HG03025 (cell line): ENCODE measurements around the gene IRAK2.
A peak's percentile ranks its signal among the peaks of the same experiment; 100 is the strongest.
"Not testable (repeated sequence)": the region's sequence is repeated elsewhere in the genome, so short reads cannot be mapped to it uniquely, and the experiment has no call there.

Experiments
- ATAC-seq: cut with Tn5 transposase; IDR thresholded peaks from one replicate; pipeline ENCODE4 v1.9.1; 2021; ENCODE audit warnings: mild to moderate bottlenecking, moderate library complexity; ENCODE audit not compliant: unreplicated experiment, low FRiP score

IRAK2 gene

GRCh38 chr3:10248184-10248983, 83.7 kb downstream of the IRAK2 start, which contains the start of gene TATDN2:
Gene TATDN2, plus strand, starts transcription at chr3:10248459. Its CDS starts 742 bp downstream, at chr3:10249201.
- ATAC-seq = peak; percentile 93

GRCh38 chr3:10248984-10249748, 84.4 kb downstream of the IRAK2 start:
- ATAC-seq = no peak

- ATAC-seq = no peak
These were observed 85.1 kb downstream of the IRAK2 start for GRCh38 chr3:10249833-10250232.

GRCh38 chr3:10251006-10251405, 86.3 kb downstream of the IRAK2 start:
- ATAC-seq = no peak

GRCh38 chr3:10253731-10254130, 89.0 kb downstream of the IRAK2 start:
- ATAC-seq = no peak

- ATAC-seq = no peak
These were observed 91.1 kb downstream of the IRAK2 start for GRCh38 chr3:10255835-10256234.

- ATAC-seq = no peak
These were observed 94.3 kb downstream of the IRAK2 start for GRCh38 chr3:10259036-10259435.

GRCh38 chr3:10259798-10260197, 95.1 kb downstream of the IRAK2 start:
- no peak for ATAC-seq

- ATAC-seq = no peak
These were observed 95.5 kb downstream of the IRAK2 start for GRCh38 chr3:10260211-10260701.

- no peak for ATAC-seq
These were observed 97.3 kb downstream of the IRAK2 start for GRCh38 chr3:10262027-10262426.

- ATAC-seq = no peak
These were observed 99.1 kb downstream of the IRAK2 start for GRCh38 chr3:10263646-10264363.

GRCh38 chr3:10265833-10266232, 101.1 kb downstream of the IRAK2 start:
- no peak for ATAC-seq

- not testable (repeated sequence) for ATAC-seq
These were observed 102.2 kb downstream of the IRAK2 start for GRCh38 chr3:10266936-10267335.

GRCh38 chr3:10268116-10268515, 103.4 kb downstream of the IRAK2 start:
- ATAC-seq = no peak

- no peak for ATAC-seq
These were observed 104.2 kb downstream of the IRAK2 start for GRCh38 chr3:10268930-10269329.

- no peak for ATAC-seq
These were observed 104.7 kb downstream of the IRAK2 start for GRCh38 chr3:10269443-10269842.

- not testable (repeated sequence) for ATAC-seq
These were observed 107.8 kb downstream of the IRAK2 start for GRCh38 chr3:10272476-10272875.

- no peak for ATAC-seq
These were observed 108.3 kb downstream of the IRAK2 start for GRCh38 chr3:10272977-10273376.

- ATAC-seq = no peak
These were observed 109.1 kb downstream of the IRAK2 start for GRCh38 chr3:10273702-10274305.

GRCh38 chr3:10274601-10275000, 109.9 kb downstream of the IRAK2 start:
- no peak for ATAC-seq
